HG02884 (cell line): ENCODE measurements around the gene CCDC107.
"Not testable (repeated sequence)": the region's sequence is repeated elsewhere in the genome, so short reads cannot be mapped to it uniquely, and the experiment has no call there.

Experiments
- ATAC-seq: cut with Tn5 transposase; IDR thresholded peaks from one replicate; pipeline ENCODE4 v1.9.1; 2021; ENCODE audit warnings: mild to moderate bottlenecking, moderate library complexity; ENCODE audit not compliant: unreplicated experiment

CCDC107 gene

GRCh38 chr9:35658137-35658967 lies at the start of gene CCDC107:
Gene CCDC107, plus strand, starts transcription at chr9:35658292. Its CDS starts 88 bp downstream, at chr9:35658380.
- ATAC-seq, result peak; percentile 54

GRCh38 chr9:35609001-35609819 lies 48.9 kb upstream of the CCDC107 start:
- ATAC-seq, result no peak

- ATAC-seq, result no peak
These were observed 48.3 kb upstream of the CCDC107 start for GRCh38 chr9:35609820-35610163.

GRCh38 chr9:35611230-35611797 lies 46.8 kb upstream of the CCDC107 start:
- ATAC-seq, result no peak

GRCh38 chr9:35612066-35612465 lies 46.0 kb upstream of the CCDC107 start:
- not testable (repeated sequence) for ATAC-seq

GRCh38 chr9:35612843-35613242 lies 45.2 kb upstream of the CCDC107 start:
- ATAC-seq, result no peak

- no peak for ATAC-seq
These were observed 42.0 kb upstream of the CCDC107 start for GRCh38 chr9:35615981-35616680.

GRCh38 chr9:35616681-35617459 lies 41.2 kb upstream of the CCDC107 start:
- ATAC-seq, result peak; percentile 40

GRCh38 chr9:35617548-35617947 lies 40.5 kb upstream of the CCDC107 start:
- ATAC-seq, result no peak

GRCh38 chr9:35618325-35618727 lies 39.8 kb upstream of the CCDC107 start, which contains the start of gene CD72:
Gene CD72, minus strand, starts transcription at chr9:35618413. Its CDS starts 110 bp downstream, at chr9:35618303.
- ATAC-seq, result no peak

- ATAC-seq, result peak; percentile 41
These were observed 39.0 kb upstream of the CCDC107 start for GRCh38 chr9:35618854-35619799.

- peak; percentile 48 for ATAC-seq
These were observed 38.3 kb upstream of the CCDC107 start for GRCh38 chr9:35619800-35620158.

GRCh38 chr9:35627575-35627974 lies 30.5 kb upstream of the CCDC107 start:
- no peak for ATAC-seq

GRCh38 chr9:35628389-35628991 lies 29.6 kb upstream of the CCDC107 start:
- no peak for ATAC-seq

GRCh38 chr9:35629597-35629996 lies 28.5 kb upstream of the CCDC107 start:
- ATAC-seq, result no peak

- no peak for ATAC-seq
These were observed 22.4 kb upstream of the CCDC107 start for GRCh38 chr9:35635730-35636129.

- ATAC-seq, result no peak
These were observed 21.8 kb upstream of the CCDC107 start for GRCh38 chr9:35636135-35636876.

GRCh38 chr9:35636877-35637246 lies 21.2 kb upstream of the CCDC107 start:
- ATAC-seq, result not testable (repeated sequence)
